Hepatocyte (in vitro differentiated cells): ENCODE data around the gene PEMT. TPM values are rescaled to one million over a fixed set of nuclear protein-coding genes. Genes with fewer than 3 reads are reported as not detected.

Source experiments
- polyA plus RNA-seq: library from polyadenylated mRNA; unstranded; fragments of >200 nt; fragmentation: Nextera tagmentation; extraction: Ambion mirVana; gene quantifications from 2 replicates; pipeline ENCODE4 v1.2.1, GENCODE V29; 2016
- small RNA-seq: library from RNA; depleted of rRNA; stranded (forward); fragments of <200 nt; gene quantifications from one replicate; pipeline ENCODE3, GENCODE V24; 2014
- total RNA-seq: library from RNA; depleted of rRNA; stranded (reverse); fragments of >200 nt; gene quantifications from 2 replicates; pipeline ENCODE4 v1.2.3, GENCODE V29; 2014

PEMT gene
- total and polyA plus RNA-seq, 2 experiments from 2014 or later: 50.1 to 70.4 TPM

Small RNA genes lying within 50 kb of the gene (small RNA-seq; reads per million reads assigned to genes)
- gene RF00019 (not detected), gene RNU6-468P (not detected)

Other genes with a start within 250 kb of the PEMT start
- gene MED9, start 114.7 kb downstream of the PEMT start, total RNA-seq: 17.3 and 19.7 TPM in 2 replicates
- gene MED9, start 114.7 kb downstream of the PEMT start, polyA plus RNA-seq: 17.1 and 21.1 TPM in 2 replicates
- 23.5 and 24.0 TPM in 2 replicates for gene RASD1, start 95.3 kb downstream of the PEMT start, total RNA-seq
- gene RASD1, start 95.3 kb downstream of the PEMT start, polyA plus RNA-seq: 44.8 and 46.9 TPM in 2 replicates
- gene RAI1, start 89.8 kb upstream of the PEMT start, total RNA-seq: 19.2 and 23.8 TPM in 2 replicates
- gene RAI1, start 89.8 kb upstream of the PEMT start, polyA plus RNA-seq: 18.7 and 20.2 TPM in 2 replicates
- 47.0 and 57.1 TPM in 2 replicates for gene SREBF1, start 245.3 kb upstream of the PEMT start, total RNA-seq
- 107 and 140 TPM in 2 replicates for gene SREBF1, start 245.3 kb upstream of the PEMT start, polyA plus RNA-seq